MCF 10A (cell line): ENCODE measurements around the gene KLHL3. TPM values are rescaled to one million over a fixed set of nuclear protein-coding genes. Genes with fewer than 3 reads are reported as not detected.

Source experiments
- BruUV-seq: library from RNA; stranded (reverse); fragments of 400-500 nt; replicated peaks from 2 replicates; lab custom pipeline; 2021; lab: Mats Ljungman, UMichigan
- CTCF ChIA-PET: fragments of 300-600 bp; sonication (Branson Sonifier 250); formaldehyde crosslinking; extraction: SDS; loops from one replicate; lab custom pipeline; 2021; ENCODE audit warnings: antibody characterized with exemption, inconsistent platforms; lab: Yijun Ruan, JAX
- POLR2A ChIA-PET: fragments of 300-600, 350-650 bp; sonication (Branson Sonifier 250); formaldehyde crosslinking; extraction: SDS; loops from one replicate; lab custom pipeline; 2020; ENCODE audit warnings: antibody characterized with exemption, inconsistent platforms; lab: Yijun Ruan, JAX
- DNase-seq: peaks from one replicate; pipeline ENCODE4 v3.0.0-alpha.2; 2018; ENCODE audit not compliant: unreplicated experiment
- H3K27ac Mint-ChIP-seq: one replicate; pipeline ENCODE4 v1.8.0; 2022; ENCODE audit warnings: mild to moderate bottlenecking, low read depth, mixed read lengths; ENCODE audit not compliant: unreplicated experiment
- H3K27me3 Mint-ChIP-seq: one replicate; pipeline ENCODE4 v1.8.0; 2022; ENCODE audit warnings: mixed read lengths; ENCODE audit not compliant: insufficient read depth, unreplicated experiment
- H3K36me3 Mint-ChIP-seq: one replicate; pipeline ENCODE4 v1.8.0; 2022; ENCODE audit warnings: mild to moderate bottlenecking, moderate library complexity, mixed read lengths; ENCODE audit not compliant: insufficient read depth, unreplicated experiment
- H3K4me1 Mint-ChIP-seq: one replicate; pipeline ENCODE4 v1.8.0; 2022; ENCODE audit warnings: mixed read lengths; ENCODE audit not compliant: insufficient read depth, unreplicated experiment
- H3K4me3 Mint-ChIP-seq: one replicate; pipeline ENCODE4 v1.8.0; 2022; ENCODE audit warnings: mild to moderate bottlenecking, moderate library complexity, mixed read lengths; ENCODE audit not compliant: unreplicated experiment
- H3K9me3 Mint-ChIP-seq: one replicate; pipeline ENCODE4 v1.8.0; 2022; ENCODE audit warnings: mixed read lengths; ENCODE audit not compliant: unreplicated experiment
- CTCF ChIP-seq: fragments of 200-600 bp; IDR thresholded peaks from one replicate; pipeline ENCODE4 v1.8.0; 2022; ENCODE audit warnings: antibody characterized with exemption, mild to moderate bottlenecking; ENCODE audit not compliant: unreplicated experiment
- intact Hi-C: fragments of 100-400 bp; cut with micrococcal nuclease; formaldehyde crosslinking; loops from 2 replicates; pipeline ENCODE4 v1.14.1; 2022
- total RNA-seq: library from RNA; stranded (reverse); gene quantifications from 2 replicates; pipeline ENCODE4 v1.2.3, GENCODE V29; 2022

The KLHL3 gene
- total RNA-seq, 1 experiment from 2014 or later: 0.49 TPM

GRCh38 chr5:137708062-137708461, 27.8 kb downstream of the KLHL3 start:
- Mint-ChIP-seq H3K36me3 (no peaks in the 10 kb centered on the region), H3K9me3 (no peaks in the 10 kb centered on the region), H3K27ac (no peak overlapping the region), H3K27me3 (no peaks in the 10 kb centered on the region), H3K4me3 (no peak overlapping the region), H3K4me1 (no peaks in the 10 kb centered on the region)
- intact Hi-C loops: no loop called here
- DNase-seq: no peak
- ChIA-PET POLR2A (no interaction called here), CTCF (interaction anchor here (0.6 to 1.6 kb wide), 4 partner anchors 13 to 1344 kb away, joined by 3 to 7 read pairs (median 4); no protein-coding TSS in a partner anchor)
- BruUV-seq: no TSS peak
- no peak for TF ChIP-seq CTCF

- no peaks in the 10 kb centered on the region for H3K36me3 Mint-ChIP-seq
- CTCF ChIA-PET: interaction anchor here (0.6 to 1.2 kb wide), 2 partner anchors 35 to 293 kb away, joined by 3 read pairs; no protein-coding TSS in a partner anchor
- no peak for TF ChIP-seq CTCF
- no peak overlapping the region for H3K4me3 Mint-ChIP-seq
- no peak for DNase-seq
- H3K27me3 Mint-ChIP-seq: no peaks in the 10 kb centered on the region
- H3K9me3 Mint-ChIP-seq: no peaks in the 10 kb centered on the region
- no peaks in the 10 kb centered on the region for H3K4me1 Mint-ChIP-seq
- POLR2A ChIA-PET: interaction anchor here (1.1 kb wide), 1 partner anchor 24 kb away, joined by 3 read pairs; no protein-coding TSS in a partner anchor
- H3K27ac Mint-ChIP-seq: no peak overlapping the region
- intact Hi-C loops: no loop called here
- BruUV-seq: no TSS peak
Observed at GRCh38 chr5:137706841-137707240, 29.0 kb downstream of the KLHL3 start.

GRCh38 chr5:137705106-137705505, 30.8 kb downstream of the KLHL3 start:
- TF ChIP-seq CTCF: no peak
- H3K27me3 Mint-ChIP-seq: no peaks in the 10 kb centered on the region
- intact Hi-C loops: no loop called here
- H3K4me1 Mint-ChIP-seq: no peaks in the 10 kb centered on the region
- POLR2A ChIA-PET: no interaction called here
- no peak overlapping the region for H3K27ac Mint-ChIP-seq
- H3K4me3 Mint-ChIP-seq: no peak overlapping the region
- CTCF ChIA-PET: no interaction called here
- H3K36me3 Mint-ChIP-seq: no peaks in the 10 kb centered on the region
- DNase-seq: no peak
- H3K9me3 Mint-ChIP-seq: no peaks in the 10 kb centered on the region
- BruUV-seq: no TSS peak

GRCh38 chr5:137703565-137703964, 32.3 kb downstream of the KLHL3 start:
- CTCF ChIA-PET: interaction anchor here (1.0 kb wide), 1 partner anchor 37 kb away, joined by 3 read pairs; no protein-coding TSS in a partner anchor
- POLR2A ChIA-PET: no interaction called here
- Mint-ChIP-seq H3K36me3 (no peaks in the 10 kb centered on the region), H3K4me1 (no peaks in the 10 kb centered on the region), H3K27ac (no peak overlapping the region), H3K4me3 (no peak overlapping the region), H3K9me3 (no peaks in the 10 kb centered on the region), H3K27me3 (no peaks in the 10 kb centered on the region)
- no TSS peak for BruUV-seq
- TF ChIP-seq CTCF: no peak
- no peak for DNase-seq
- intact Hi-C loops: no loop called here
